Calu3 (cell line): ENCODE measurements around the gene KIF20A. TPM values are rescaled to one million over a fixed set of nuclear protein-coding genes. Genes with fewer than 3 reads are reported as not detected.
"Not testable (repeated sequence)": the region's sequence is repeated elsewhere in the genome, so short reads cannot be mapped to it uniquely, and the experiment has no call there.

Source experiments
- BruUV-seq: library from RNA; stranded (reverse); fragments of 400-500 nt; replicated peaks from 2 replicates; lab custom pipeline; 2021; lab: Mats Ljungman, UMichigan
- CTCF ChIA-PET: fragments of 300-600 bp; sonication (Branson Sonifier 250); formaldehyde crosslinking; loops from one replicate; lab custom pipeline; 2022; ENCODE audit warnings: antibody characterized with exemption; lab: Charles Lee
- DNase-seq: peaks from one replicate; pipeline ENCODE4 v3.0.0; 2022
- H3K27ac Mint-ChIP-seq: one replicate; pipeline ENCODE4 v1.8.0; 2022; ENCODE audit warnings: mixed read lengths; ENCODE audit not compliant: unreplicated experiment
- H3K27me3 Mint-ChIP-seq: one replicate; pipeline ENCODE4 v1.8.0; 2022; ENCODE audit warnings: mixed read lengths; ENCODE audit not compliant: unreplicated experiment
- H3K36me3 Mint-ChIP-seq: one replicate; pipeline ENCODE4 v1.8.0; 2022; ENCODE audit warnings: mild to moderate bottlenecking, moderate library complexity, mixed read lengths; ENCODE audit not compliant: insufficient read depth, unreplicated experiment
- H3K4me1 Mint-ChIP-seq: one replicate; pipeline ENCODE4 v1.8.0; 2022; ENCODE audit warnings: mild to moderate bottlenecking, low read depth, mixed read lengths; ENCODE audit not compliant: unreplicated experiment
- H3K4me3 Mint-ChIP-seq: one replicate; pipeline ENCODE4 v1.8.0; 2022; ENCODE audit warnings: mild to moderate bottlenecking, low read depth, moderate library complexity, mixed read lengths; ENCODE audit not compliant: unreplicated experiment
- H3K9me3 Mint-ChIP-seq: one replicate; pipeline ENCODE4 v1.8.0; 2022; ENCODE audit warnings: low read depth, mixed read lengths; ENCODE audit not compliant: unreplicated experiment
- CTCF ChIP-seq: fragments of 200-600 bp; IDR thresholded peaks from one replicate; pipeline ENCODE4 v1.8.0; 2022; ENCODE audit warnings: antibody characterized with exemption; ENCODE audit not compliant: unreplicated experiment
- intact Hi-C: fragments of 100-400 bp; cut with micrococcal nuclease; formaldehyde crosslinking; loops from one replicate; pipeline ENCODE4 v1.10.0; 2022; ENCODE audit not compliant: unreplicated experiment
- total RNA-seq: library from RNA; stranded (reverse); gene quantifications from 2 replicates; pipeline ENCODE4 v1.2.3, GENCODE V29; 2022

Gene KIF20A
- total RNA-seq, 1 experiment from 2014 or later: 68.9 TPM

GRCh38 chr5:138148811-138149210, 30.1 kb upstream of the KIF20A start:
- BruUV-seq: no TSS peak
- no peaks in the 10 kb centered on the region for H3K4me1 Mint-ChIP-seq
- H3K4me3 Mint-ChIP-seq: no peak overlapping the region
- no peak overlapping the region for H3K27ac Mint-ChIP-seq
- no peaks in the 10 kb centered on the region for H3K9me3 Mint-ChIP-seq
- intact Hi-C loops: no loop called here
- TF ChIP-seq CTCF: no peak
- CTCF ChIA-PET: interaction anchor here (1.2 to 1.4 kb wide), 2 partner anchors 15 to 113 kb away, joined by 3 read pairs; no protein-coding TSS in a partner anchor
- H3K36me3 Mint-ChIP-seq: no peaks in the 10 kb centered on the region
- no peaks in the 10 kb centered on the region for H3K27me3 Mint-ChIP-seq
- DNase-seq: peak; percentile 52

GRCh38 chr5:138149530-138149929, 29.4 kb upstream of the KIF20A start:
- Mint-ChIP-seq H3K4me3 (no peak overlapping the region), H3K4me1 (no peaks in the 10 kb centered on the region), H3K36me3 (no peaks in the 10 kb centered on the region), H3K27ac (no peak overlapping the region), H3K27me3 (no peaks in the 10 kb centered on the region), H3K9me3 (no peaks in the 10 kb centered on the region)
- no TSS peak for BruUV-seq
- no peak for DNase-seq
- TF ChIP-seq CTCF: no peak
- CTCF ChIA-PET: no interaction called here
- intact Hi-C loops: no loop called here

GRCh38 chr5:138155977-138156376, 22.9 kb upstream of the KIF20A start:
- CTCF ChIA-PET: interaction anchor here (0.6 kb wide), 1 partner anchor 284 kb away, joined by 5 read pairs; no protein-coding TSS in a partner anchor
- H3K27me3 Mint-ChIP-seq, H3K9me3 Mint-ChIP-seq, BruUV-seq, DNase-seq, H3K4me1 Mint-ChIP-seq, H3K4me3 Mint-ChIP-seq, intact Hi-C loops, H3K27ac Mint-ChIP-seq: not testable (repeated sequence)
- H3K36me3 Mint-ChIP-seq: peaks cover 35% of the 10 kb centered on the region

GRCh38 chr5:138157626-138158025, 21.3 kb upstream of the KIF20A start:
- intact Hi-C loops: no loop called here
- CTCF ChIA-PET: no interaction called here
- DNase-seq: no peak
- peaks cover 38% of the 10 kb centered on the region for H3K36me3 Mint-ChIP-seq
- H3K27me3 Mint-ChIP-seq: no peaks in the 10 kb centered on the region
- no peak overlapping the region for H3K4me3 Mint-ChIP-seq
- TF ChIP-seq CTCF: no peak
- BruUV-seq: no TSS peak
- no peaks in the 10 kb centered on the region for H3K4me1 Mint-ChIP-seq
- H3K27ac Mint-ChIP-seq: no peak overlapping the region
- H3K9me3 Mint-ChIP-seq: no peaks in the 10 kb centered on the region

- CTCF ChIA-PET: no interaction called here
- BruUV-seq: no TSS peak
These were observed 19.2 kb upstream of the KIF20A start for GRCh38 chr5:138159666-138160065.

More at GRCh38 chr5:138159666-138160065, 19.2 kb upstream of the KIF20A start:
- no peak for DNase-seq
- H3K4me3 Mint-ChIP-seq: no peak overlapping the region
- H3K27me3 Mint-ChIP-seq: no peaks in the 10 kb centered on the region
- no peak for TF ChIP-seq CTCF
- H3K9me3 Mint-ChIP-seq: no peaks in the 10 kb centered on the region
- peaks cover 55% of the 10 kb centered on the region for H3K36me3 Mint-ChIP-seq
- H3K27ac Mint-ChIP-seq: no peak overlapping the region
- no peaks in the 10 kb centered on the region for H3K4me1 Mint-ChIP-seq
- intact Hi-C loops: no loop called here
